RKO (cell line): Measurements from ENCODE around the gene PIK3R1.

Source experiments
- DNase-seq: peaks from one replicate; pipeline ENCODE4 v3.0.0-alpha.2; 2016; ENCODE audit warnings: low spot score

PIK3R1 gene

GRCh38 chr5:68215208-68215897 lies at the start of gene PIK3R1:
PIK3R1 (plus strand) TSS chr5:68215756; CDS start chr5:68226676, 10,920 bp downstream.
- peak; percentile 90 for DNase-seq

GRCh38 chr5:68167195-68167651 lies 48.3 kb upstream of the PIK3R1 start:
- no peak for DNase-seq

GRCh38 chr5:68169903-68170302 lies 45.7 kb upstream of the PIK3R1 start:
- DNase-seq: no peak

- no peak for DNase-seq
Observed at GRCh38 chr5:68170826-68171558, 44.6 kb upstream of the PIK3R1 start.

- no peak for DNase-seq
Observed at GRCh38 chr5:68172314-68172713, 43.2 kb upstream of the PIK3R1 start.

- no peak for DNase-seq
Observed at GRCh38 chr5:68173007-68173406, 42.5 kb upstream of the PIK3R1 start.

- no peak for DNase-seq
Observed at GRCh38 chr5:68176253-68176652, 39.3 kb upstream of the PIK3R1 start.

- no peak for DNase-seq
Observed at GRCh38 chr5:68176802-68177479, 38.6 kb upstream of the PIK3R1 start.

GRCh38 chr5:68177676-68178075 lies 37.9 kb upstream of the PIK3R1 start:
- no peak for DNase-seq

- DNase-seq: no peak
Observed at GRCh38 chr5:68178579-68178978, 37.0 kb upstream of the PIK3R1 start.

GRCh38 chr5:68180121-68181038 lies 35.2 kb upstream of the PIK3R1 start:
- DNase-seq: no peak

GRCh38 chr5:68181039-68181599 lies 34.4 kb upstream of the PIK3R1 start:
- DNase-seq: no peak

GRCh38 chr5:68182094-68182493 lies 33.5 kb upstream of the PIK3R1 start:
- DNase-seq: no peak

GRCh38 chr5:68182534-68182933 lies 33.0 kb upstream of the PIK3R1 start:
- DNase-seq: no peak

- DNase-seq: no peak
Observed at GRCh38 chr5:68187268-68188055, 28.1 kb upstream of the PIK3R1 start.

GRCh38 chr5:68189171-68189570 lies 26.4 kb upstream of the PIK3R1 start:
- no peak for DNase-seq

GRCh38 chr5:68189613-68190012 lies 25.9 kb upstream of the PIK3R1 start:
- no peak for DNase-seq

GRCh38 chr5:68190619-68191018 lies 24.9 kb upstream of the PIK3R1 start:
- DNase-seq: no peak

- DNase-seq: no peak
Observed at GRCh38 chr5:68191083-68191791, 24.3 kb upstream of the PIK3R1 start.

- DNase-seq: no peak
Observed at GRCh38 chr5:68192679-68193060, 22.9 kb upstream of the PIK3R1 start.
